ENCODE results near the gene PRSS38.

Gene PRSS38

GRCh38 chr1:227768640-227769039 is 46.8 kb upstream of the PRSS38 start:
- TF ChIP-seq, protein P1, sequence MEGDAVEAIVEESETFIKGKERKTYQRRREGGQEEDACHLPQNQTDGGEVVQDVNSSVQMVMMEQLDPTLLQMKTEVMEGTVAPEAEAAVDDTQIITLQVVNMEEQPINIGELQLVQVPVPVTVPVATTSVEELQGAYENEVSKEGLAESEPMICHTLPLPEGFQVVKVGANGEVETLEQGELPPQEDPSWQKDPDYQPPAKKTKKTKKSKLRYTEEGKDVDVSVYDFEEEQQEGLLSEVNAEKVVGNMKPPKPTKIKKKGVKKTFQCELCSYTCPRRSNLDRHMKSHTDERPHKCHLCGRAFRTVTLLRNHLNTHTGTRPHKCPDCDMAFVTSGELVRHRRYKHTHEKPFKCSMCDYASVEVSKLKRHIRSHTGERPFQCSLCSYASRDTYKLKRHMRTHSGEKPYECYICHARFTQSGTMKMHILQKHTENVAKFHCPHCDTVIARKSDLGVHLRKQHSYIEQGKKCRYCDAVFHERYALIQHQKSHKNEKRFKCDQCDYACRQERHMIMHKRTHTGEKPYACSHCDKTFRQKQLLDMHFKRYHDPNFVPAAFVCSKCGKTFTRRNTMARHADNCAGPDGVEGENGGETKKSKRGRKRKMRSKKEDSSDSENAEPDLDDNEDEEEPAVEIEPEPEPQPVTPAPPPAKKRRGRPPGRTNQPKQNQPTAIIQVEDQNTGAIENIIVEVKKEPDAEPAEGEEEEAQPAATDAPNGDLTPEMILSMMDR (IDR thresholded peaks at IDR 0.05), result no peak
- no peaks in the 10 kb centered on the region for H3K27me3 ChIP-seq
- no peaks in the 10 kb centered on the region for H3K9me3 ChIP-seq
- no peaks in the 10 kb centered on the region for H3K4me1 ChIP-seq (ENCODE audit: control insufficient read depth in 1 of 2, insufficient read depth in 1 of 2, low read depth in 1 of 2, low read length in 1 of 2)
- no peak overlapping the region for H3K27ac ChIP-seq
- H3K36me3 ChIP-seq, result peaks cover 40% of the 10 kb centered on the region
- no peak overlapping the region for H3K4me3 ChIP-seq (ENCODE audit: low read depth in 1 of 2, low read length in 1 of 2)

DNA sequence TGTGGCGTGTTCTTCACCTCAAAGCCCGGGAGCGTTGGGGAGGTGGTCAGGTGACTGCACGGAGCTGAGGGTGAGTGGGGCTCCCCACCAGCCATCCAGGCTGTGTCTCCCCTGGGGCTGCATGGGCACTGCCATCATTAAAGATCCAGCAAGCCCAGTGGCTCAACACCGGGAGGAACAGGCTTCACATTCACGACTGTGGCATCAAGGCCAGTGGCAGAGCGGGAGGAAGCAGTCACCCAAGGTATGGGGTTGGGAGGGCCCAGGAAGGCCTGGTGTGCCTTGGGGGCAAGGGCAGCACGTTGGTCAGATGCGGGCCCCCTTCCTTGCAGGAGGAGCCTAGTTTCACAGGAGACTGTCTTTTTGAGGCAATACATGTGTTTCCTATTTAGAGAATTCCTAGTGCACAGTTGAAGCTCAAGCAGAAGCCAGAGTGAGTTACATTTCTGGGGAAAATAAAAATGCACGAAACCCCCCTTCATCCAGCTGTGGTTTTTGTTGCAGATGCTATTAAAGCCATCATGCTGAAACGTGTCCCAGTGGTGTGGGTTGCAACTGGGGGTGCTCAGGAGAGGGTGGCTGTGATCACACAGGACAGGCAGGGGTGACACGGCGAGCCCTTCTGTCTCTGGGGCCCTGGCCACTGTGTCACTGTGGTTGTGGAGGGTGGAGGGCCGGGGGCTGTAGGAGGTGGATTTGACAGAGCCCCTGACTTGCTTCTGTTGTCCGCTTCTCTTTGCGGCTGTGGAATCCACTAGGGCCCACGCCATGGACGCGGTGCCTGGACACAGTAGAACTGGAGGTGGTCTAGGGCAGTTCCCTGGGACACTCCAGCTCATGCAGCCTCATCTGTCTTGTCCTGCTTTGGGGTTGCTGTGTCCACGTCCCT is 46.2 kb upstream of the PRSS38 start:
- Histone ChIP-seq H3K9me3 (no peaks in the 10 kb centered on the region), H3K27me3 (no peaks in the 10 kb centered on the region), H3K36me3 (peaks cover 34% of the 10 kb centered on the region), H3K27ac (no peak overlapping the region), H3K4me1 (ENCODE audit: control insufficient read depth in 1 of 2, insufficient read depth in 1 of 2, low read depth in 1 of 2, low read length in 1 of 2) (no peaks in the 10 kb centered on the region), H3K4me3 (ENCODE audit: low read depth in 1 of 2, low read length in 1 of 2) (no peak overlapping the region)
- TF ChIP-seq, protein P1 (IDR thresholded peaks at IDR 0.05), result no peak

GRCh38 chr1:227769936-227770494 is 45.5 kb upstream of the PRSS38 start:
- TF ChIP-seq, protein P1 (IDR thresholded peaks at IDR 0.05), result no peak
- no peak overlapping the region for H3K27ac ChIP-seq

DNA sequence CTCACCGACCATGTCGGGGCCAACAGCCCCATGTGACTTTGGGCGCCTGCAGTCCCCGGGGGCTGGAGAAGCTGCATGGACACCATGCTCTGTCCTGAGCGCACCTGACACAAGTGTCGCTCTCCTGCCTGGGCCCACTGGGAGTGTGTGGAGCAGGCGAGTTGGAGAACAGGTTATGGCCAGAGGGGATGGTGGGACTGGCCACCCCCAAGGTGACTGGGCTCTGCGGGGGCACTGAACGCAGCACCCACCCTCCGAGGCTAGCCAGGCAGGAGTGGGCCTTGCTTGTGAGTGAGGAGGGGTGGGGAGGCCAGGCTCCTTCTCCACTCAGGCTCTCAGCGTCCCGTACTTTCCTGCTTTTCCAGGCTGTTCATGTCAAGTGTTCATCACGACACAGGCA is 44.7 kb upstream of the PRSS38 start:
- Histone ChIP-seq H3K27me3 (no peaks in the 10 kb centered on the region), H3K4me3 (ENCODE audit: low read depth in 1 of 2, low read length in 1 of 2) (no peak overlapping the region), H3K9me3 (no peaks in the 10 kb centered on the region), H3K36me3 (peaks cover 38% of the 10 kb centered on the region), H3K27ac (no peak overlapping the region), H3K4me1 (ENCODE audit: control insufficient read depth in 1 of 2, insufficient read depth in 1 of 2, low read depth in 1 of 2, low read length in 1 of 2) (no peaks in the 10 kb centered on the region)
- TF ChIP-seq, protein P1 (IDR thresholded peaks at IDR 0.05), result no peak

More at GRCh38 chr1:227769936-227770494, 45.5 kb upstream of the PRSS38 start:
- Histone ChIP-seq H3K27me3 (no peaks in the 10 kb centered on the region), H3K36me3 (peaks cover 32% of the 10 kb centered on the region), H3K4me3 (ENCODE audit: low read depth in 1 of 2, low read length in 1 of 2) (no peak overlapping the region), H3K9me3 (no peaks in the 10 kb centered on the region), H3K4me1 (ENCODE audit: control insufficient read depth in 1 of 2, insufficient read depth in 1 of 2, low read depth in 1 of 2, low read length in 1 of 2) (no peaks in the 10 kb centered on the region)

DNA sequence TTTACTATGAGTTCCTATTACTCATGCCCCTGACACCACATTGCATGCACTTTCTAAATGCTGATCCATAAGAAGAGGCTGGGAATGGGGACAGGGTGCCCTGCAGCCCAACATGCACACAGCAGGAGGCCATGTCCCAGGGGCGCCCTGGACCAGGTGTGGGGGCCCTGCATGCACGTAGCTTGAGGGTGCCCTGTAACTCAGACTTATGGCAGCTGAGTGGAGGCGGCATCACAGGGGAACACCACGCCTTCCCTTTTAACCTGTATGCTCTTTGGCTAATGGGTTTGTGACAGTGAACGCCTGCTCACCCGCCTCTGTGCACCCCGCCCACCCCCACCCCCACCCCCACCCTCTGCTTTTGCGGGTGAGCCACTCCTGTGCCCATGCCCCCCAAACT is 44.1 kb upstream of the PRSS38 start:
- Histone ChIP-seq H3K9me3 (no peaks in the 10 kb centered on the region), H3K27me3 (no peaks in the 10 kb centered on the region), H3K36me3 (peaks cover 43% of the 10 kb centered on the region), H3K4me1 (ENCODE audit: control insufficient read depth in 1 of 2, insufficient read depth in 1 of 2, low read depth in 1 of 2, low read length in 1 of 2) (no peaks in the 10 kb centered on the region), H3K4me3 (ENCODE audit: low read depth in 1 of 2, low read length in 1 of 2) (no peak overlapping the region), H3K27ac (no peak overlapping the region)
- TF ChIP-seq, protein P1 (IDR thresholded peaks at IDR 0.05), result no peak
